Stimulated activated CD4-positive, alpha-beta T cell treated with anti-CD3 and anti-CD28 coated beads, Interleukin-2, amount 100 ng/mL, for 24 hours (primary cell): ENCODE measurements around the gene RALB.
"Not testable (repeated sequence)": the region's sequence is repeated elsewhere in the genome, so short reads cannot be mapped to it uniquely, and the experiment has no call there.

ENCODE experiments used
- DNase-seq, 2 donors: peaks; one replicate each; pipeline ENCODE4 v3.0.0-alpha.2; 2020

RALB gene

GRCh38 chr2:120225549-120226065, 27.0 kb upstream of the RALB start:
- no peak for DNase-seq

GRCh38 chr2:120226316-120226715, 26.3 kb upstream of the RALB start:
- DNase-seq: no peak

- DNase-seq: peak in 1 of 2 donors; percentile 42
Measured at GRCh38 chr2:120227111-120227991, 25.3 kb upstream of the RALB start.

- no peak for DNase-seq
Measured at GRCh38 chr2:120228503-120228902, 24.1 kb upstream of the RALB start.

- DNase-seq: no peak
Measured at GRCh38 chr2:120229341-120229740, 23.3 kb upstream of the RALB start.

GRCh38 chr2:120230515-120231471, 21.9 kb upstream of the RALB start:
- DNase-seq: no peak

GRCh38 chr2:120231564-120231973, 21.1 kb upstream of the RALB start:
- DNase-seq: peak; percentile 51 to 58

GRCh38 chr2:120231974-120232635, 20.5 kb upstream of the RALB start:
- DNase-seq: peak; percentile 61 to 65

GRCh38 chr2:120233292-120233691, 19.4 kb upstream of the RALB start:
- DNase-seq: no peak

GRCh38 chr2:120235158-120235557, 17.5 kb upstream of the RALB start:
- not testable (repeated sequence) for DNase-seq

- no peak for DNase-seq
Measured at GRCh38 chr2:120235681-120236080, 17.0 kb upstream of the RALB start.

GRCh38 chr2:120236316-120236715, 16.3 kb upstream of the RALB start:
- no peak for DNase-seq

GRCh38 chr2:120236791-120237190, 15.9 kb upstream of the RALB start:
- DNase-seq: no peak

GRCh38 chr2:120237491-120237902, 15.2 kb upstream of the RALB start:
- no peak for DNase-seq

GRCh38 chr2:120238728-120239487, 13.7 kb upstream of the RALB start:
- DNase-seq: no peak

GRCh38 chr2:120239488-120240287, 13.0 kb upstream of the RALB start:
- DNase-seq: no peak

GRCh38 chr2:120240901-120241429, 11.7 kb upstream of the RALB start:
- no peak for DNase-seq

GRCh38 chr2:120241684-120242083, 11.0 kb upstream of the RALB start:
- DNase-seq: no peak

GRCh38 chr2:120243211-120243610, 9.4 kb upstream of the RALB start:
- DNase-seq: no peak

- no peak for DNase-seq
Measured at GRCh38 chr2:120243875-120244553, 8.6 kb upstream of the RALB start.
